Activated T-cell treated with anti-CD3 and anti-CD28 coated beads, Interleukin-2, amount 50 U/mL, for 24 hours (primary cell): ENCODE measurements around the gene COL4A1.

ENCODE experiments used
- DNase-seq: peaks from one replicate; pipeline ENCODE4 v3.0.0-alpha.2; 2020
- H3K27ac Mint-ChIP-seq: 2 replicates; pipeline ENCODE4 v1.8.0; 2020; ENCODE audit warnings: mild to moderate bottlenecking, mixed read lengths
- H3K27me3 Mint-ChIP-seq: 2 replicates; pipeline ENCODE4 v1.8.0; 2020; ENCODE audit warnings: mixed read lengths
- H3K36me3 Mint-ChIP-seq: 2 replicates; pipeline ENCODE4 v1.8.0; 2020; ENCODE audit warnings: low read depth, mixed read lengths
- H3K4me1 Mint-ChIP-seq: 2 replicates; pipeline ENCODE4 v1.8.0; 2020; ENCODE audit warnings: low read depth, mixed read lengths
- H3K4me3 Mint-ChIP-seq: 2 replicates; pipeline ENCODE4 v1.8.0; 2020; ENCODE audit warnings: mild to moderate bottlenecking, moderate library complexity, mixed read lengths
- H3K9me3 Mint-ChIP-seq: 2 replicates; pipeline ENCODE4 v1.8.0; 2020; ENCODE audit warnings: mixed read lengths

Gene COL4A1

DNA sequence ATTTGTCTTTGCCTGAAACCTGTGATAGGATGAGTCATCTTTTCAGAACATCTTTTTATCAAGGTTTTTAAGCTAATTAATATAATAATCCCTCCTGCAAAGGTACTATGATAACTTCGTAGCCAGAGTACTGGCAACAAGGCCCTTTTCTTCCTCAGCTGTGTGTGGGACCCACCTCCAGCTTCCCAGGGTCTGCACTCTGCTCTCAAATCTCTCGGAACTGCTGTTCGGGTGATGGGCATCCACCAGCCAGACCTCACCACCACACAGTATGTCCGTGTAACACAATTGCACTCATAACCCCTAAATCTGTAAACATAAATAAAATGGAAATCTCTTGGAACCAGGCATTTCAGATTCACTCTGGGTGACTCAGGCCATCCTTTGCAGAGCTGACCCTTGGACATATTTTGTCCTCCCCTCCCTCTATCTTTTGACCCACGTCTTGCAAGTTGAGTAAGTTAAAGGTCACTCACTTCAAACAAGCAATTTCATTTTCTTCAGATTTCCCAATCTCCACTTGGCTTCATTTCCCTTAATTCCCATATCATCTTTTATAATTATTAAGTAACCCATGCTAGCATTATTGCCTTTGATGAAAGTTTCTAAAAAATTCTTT, 29.5 kb downstream of the COL4A1 start:
- peaks cover 5% of the 10 kb centered on the region for H3K4me1 Mint-ChIP-seq
- H3K27ac Mint-ChIP-seq: no peak overlapping the region
- H3K36me3 Mint-ChIP-seq: no peaks in the 10 kb centered on the region
- DNase-seq: no peak
- H3K4me3 Mint-ChIP-seq: no peak overlapping the region
- no peaks in the 10 kb centered on the region for H3K9me3 Mint-ChIP-seq
- peaks cover 25% of the 10 kb centered on the region for H3K27me3 Mint-ChIP-seq

DNA sequence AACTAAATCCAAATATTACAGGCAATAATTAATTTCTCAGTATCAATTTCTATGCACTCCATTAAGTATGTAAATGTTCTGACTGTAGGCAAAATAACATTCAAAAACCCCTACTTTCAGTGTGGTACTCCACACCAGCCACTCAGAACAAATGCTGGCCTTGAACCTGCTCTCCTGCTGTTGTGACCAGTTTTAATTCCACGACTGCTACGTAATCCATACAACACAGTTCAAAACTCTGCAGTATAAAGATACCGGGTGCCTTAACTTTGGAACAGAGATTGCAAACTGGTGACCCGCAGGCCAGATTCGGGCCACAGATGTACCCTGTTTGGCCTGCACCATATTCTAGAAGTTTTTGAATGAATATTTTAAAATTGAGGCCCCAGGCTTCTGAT, 30.4 kb downstream of the COL4A1 start:
- Mint-ChIP-seq H3K27me3 (peaks cover 20% of the 10 kb centered on the region), H3K9me3 (no peaks in the 10 kb centered on the region), H3K4me1 (peaks cover 5% of the 10 kb centered on the region), H3K27ac (no peak overlapping the region), H3K4me3 (no peak overlapping the region), H3K36me3 (no peaks in the 10 kb centered on the region)
- no peak for DNase-seq

GRCh38 chr13:110275931-110276552, 30.9 kb downstream of the COL4A1 start:
- Mint-ChIP-seq H3K36me3 (no peaks in the 10 kb centered on the region), H3K4me3 (no peak overlapping the region), H3K4me1 (peaks cover 5% of the 10 kb centered on the region), H3K9me3 (no peaks in the 10 kb centered on the region), H3K27ac (no peak overlapping the region), H3K27me3 (peaks cover 21% of the 10 kb centered on the region)
- no peak for DNase-seq

DNA sequence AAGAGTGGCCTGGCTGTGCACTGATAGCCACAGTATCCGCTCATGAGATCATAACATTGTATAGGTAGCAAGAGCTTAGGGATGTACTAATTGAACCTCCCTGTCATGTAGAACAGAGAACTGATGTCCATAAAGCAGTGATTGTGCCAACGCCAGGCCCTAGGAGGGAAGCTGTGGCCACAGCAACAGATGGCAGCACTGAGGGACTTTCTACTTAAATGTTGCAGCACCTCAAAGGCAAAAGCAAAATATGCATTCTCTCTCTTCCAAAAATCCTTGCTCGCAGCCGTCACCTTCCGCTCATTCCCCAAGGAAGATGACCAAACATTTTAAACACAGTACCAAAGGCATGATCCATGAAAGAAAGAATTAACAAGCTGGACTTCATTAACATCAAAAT, 32.3 kb downstream of the COL4A1 start:
- Mint-ChIP-seq H3K4me3 (no peak overlapping the region), H3K9me3 (no peaks in the 10 kb centered on the region), H3K36me3 (no peaks in the 10 kb centered on the region), H3K4me1 (no peaks in the 10 kb centered on the region), H3K27ac (no peak overlapping the region), H3K27me3 (peaks cover 18% of the 10 kb centered on the region)
- DNase-seq: no peak

- H3K9me3 Mint-ChIP-seq: no peaks in the 10 kb centered on the region
- H3K4me3 Mint-ChIP-seq: no peak overlapping the region
- no peaks in the 10 kb centered on the region for H3K36me3 Mint-ChIP-seq
- H3K27ac Mint-ChIP-seq: no peak overlapping the region
- H3K4me1 Mint-ChIP-seq: no peaks in the 10 kb centered on the region
- H3K27me3 Mint-ChIP-seq: peaks cover 12% of the 10 kb centered on the region
- no peak for DNase-seq
Measured at GRCh38 chr13:110273254-110273653, 33.7 kb downstream of the COL4A1 start.

GRCh38 chr13:110272651-110273050, 34.3 kb downstream of the COL4A1 start:
- Mint-ChIP-seq H3K27me3 (peaks cover 12% of the 10 kb centered on the region), H3K4me1 (no peaks in the 10 kb centered on the region), H3K9me3 (no peaks in the 10 kb centered on the region), H3K27ac (no peak overlapping the region), H3K36me3 (no peaks in the 10 kb centered on the region), H3K4me3 (no peak overlapping the region)
- DNase-seq: no peak

DNA sequence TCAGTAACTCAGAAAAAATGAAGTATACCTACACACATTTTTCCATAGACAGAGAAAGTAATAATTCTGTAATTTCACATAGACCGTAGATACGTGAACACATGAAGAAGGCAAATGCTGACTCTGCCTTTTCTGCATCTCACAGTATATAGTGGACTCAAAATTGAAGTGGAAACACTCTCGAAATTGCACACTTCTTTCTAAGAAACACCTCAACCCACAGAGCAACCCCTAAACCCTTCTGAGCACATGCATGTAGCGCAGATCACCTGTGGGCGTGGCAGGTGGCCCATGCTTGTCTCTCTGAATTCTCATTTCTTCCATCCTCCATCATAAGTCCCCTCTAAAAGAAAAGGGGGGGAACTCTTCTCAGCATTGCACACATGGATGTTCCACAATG, 34.7 kb downstream of the COL4A1 start:
- no peak for DNase-seq
- no peaks in the 10 kb centered on the region for H3K9me3 Mint-ChIP-seq

GRCh38 chr13:110271313-110271712, 35.6 kb downstream of the COL4A1 start:
- H3K4me3 Mint-ChIP-seq: no peak overlapping the region
- no peaks in the 10 kb centered on the region for H3K4me1 Mint-ChIP-seq
- no peak overlapping the region for H3K27ac Mint-ChIP-seq
- no peak for DNase-seq
- H3K9me3 Mint-ChIP-seq: no peaks in the 10 kb centered on the region
- no peaks in the 10 kb centered on the region for H3K36me3 Mint-ChIP-seq
- H3K27me3 Mint-ChIP-seq: peaks cover 15% of the 10 kb centered on the region

More for the DNA sequence above, 34.7 kb downstream of the COL4A1 start:
- no peaks in the 10 kb centered on the region for H3K4me1 Mint-ChIP-seq
- peaks cover 12% of the 10 kb centered on the region for H3K27me3 Mint-ChIP-seq
- H3K4me3 Mint-ChIP-seq: no peak overlapping the region
- no peaks in the 10 kb centered on the region for H3K36me3 Mint-ChIP-seq
- no peak overlapping the region for H3K27ac Mint-ChIP-seq

GRCh38 chr13:110270507-110270906, 36.5 kb downstream of the COL4A1 start:
- Mint-ChIP-seq H3K27ac (no peak overlapping the region), H3K27me3 (peaks cover 16% of the 10 kb centered on the region), H3K9me3 (no peaks in the 10 kb centered on the region), H3K4me3 (no peak overlapping the region), H3K4me1 (no peaks in the 10 kb centered on the region), H3K36me3 (no peaks in the 10 kb centered on the region)
- no peak for DNase-seq

DNA sequence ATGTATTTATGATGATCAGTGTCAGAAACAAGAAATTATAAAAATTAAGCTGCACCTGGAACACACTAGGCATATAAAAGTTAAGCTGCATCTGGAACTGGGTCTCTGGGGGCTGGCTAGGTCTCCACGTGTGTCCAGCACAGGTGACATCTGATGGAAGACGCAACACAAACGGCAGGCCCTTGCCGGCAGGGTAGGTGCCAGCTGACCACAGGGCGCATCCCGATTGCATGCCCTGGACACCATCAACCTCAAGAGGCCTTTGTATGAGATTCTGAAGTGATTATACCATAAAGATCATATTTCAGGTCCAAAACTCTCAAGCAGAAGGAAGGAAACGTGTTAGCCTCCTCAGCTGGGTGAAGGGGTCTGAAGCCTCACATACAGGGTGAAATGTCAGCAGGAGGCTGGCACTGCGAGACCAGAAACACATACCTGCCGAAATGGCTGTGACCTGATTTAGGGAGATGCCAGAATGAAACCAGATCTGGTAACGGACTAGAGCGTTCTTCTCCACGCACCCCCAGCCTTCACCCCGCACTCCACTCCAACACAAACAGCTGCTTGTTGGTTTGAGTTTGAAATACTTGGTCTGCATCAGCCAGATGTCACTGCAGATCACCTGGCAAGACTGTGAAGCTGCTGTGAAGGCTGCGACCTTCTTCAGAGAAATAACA, 37.3 kb downstream of the COL4A1 start:
- H3K4me3 Mint-ChIP-seq: no peak overlapping the region
- H3K27me3 Mint-ChIP-seq: peaks cover 23% of the 10 kb centered on the region
- no peaks in the 10 kb centered on the region for H3K9me3 Mint-ChIP-seq
- no peak overlapping the region for H3K27ac Mint-ChIP-seq
- H3K36me3 Mint-ChIP-seq: no peaks in the 10 kb centered on the region
- no peaks in the 10 kb centered on the region for H3K4me1 Mint-ChIP-seq
- DNase-seq: no peak

- H3K27ac Mint-ChIP-seq: no peak overlapping the region
- peaks cover 26% of the 10 kb centered on the region for H3K27me3 Mint-ChIP-seq
- no peak overlapping the region for H3K4me3 Mint-ChIP-seq
- H3K9me3 Mint-ChIP-seq: no peaks in the 10 kb centered on the region
- H3K4me1 Mint-ChIP-seq: no peaks in the 10 kb centered on the region
- no peak for DNase-seq
- no peaks in the 10 kb centered on the region for H3K36me3 Mint-ChIP-seq
Measured at GRCh38 chr13:110268576-110269185, 38.3 kb downstream of the COL4A1 start.

DNA sequence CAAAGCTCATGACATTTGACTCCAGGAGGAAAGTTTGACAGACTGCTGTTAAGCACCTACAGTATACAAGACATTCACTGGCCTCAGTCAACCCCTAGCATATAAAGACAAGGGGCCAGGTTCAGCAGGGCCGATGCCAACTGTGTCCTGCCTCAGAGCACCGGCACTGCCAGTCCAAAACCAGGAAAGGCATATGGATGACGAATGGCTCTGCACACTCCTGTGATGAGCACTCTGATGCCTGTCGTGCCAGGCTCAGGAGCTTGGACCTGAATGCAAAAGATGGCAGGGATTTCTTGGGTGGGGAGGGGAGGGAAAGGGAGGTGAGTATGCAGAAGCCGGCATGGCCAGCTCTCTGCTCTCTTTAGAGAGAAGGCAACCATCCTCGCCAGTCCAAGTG, 38.9 kb downstream of the COL4A1 start:
- no peaks in the 10 kb centered on the region for H3K36me3 Mint-ChIP-seq
- H3K4me1 Mint-ChIP-seq: no peaks in the 10 kb centered on the region
- peaks cover 27% of the 10 kb centered on the region for H3K27me3 Mint-ChIP-seq
- no peak overlapping the region for H3K27ac Mint-ChIP-seq
- no peak for DNase-seq
- H3K9me3 Mint-ChIP-seq: no peaks in the 10 kb centered on the region
- H3K4me3 Mint-ChIP-seq: no peak overlapping the region

GRCh38 chr13:110266983-110267382, 40.0 kb downstream of the COL4A1 start:
- DNase-seq: no peak
- no peak overlapping the region for H3K4me3 Mint-ChIP-seq
- no peaks in the 10 kb centered on the region for H3K9me3 Mint-ChIP-seq
- no peak overlapping the region for H3K27ac Mint-ChIP-seq
- H3K36me3 Mint-ChIP-seq: no peaks in the 10 kb centered on the region
- peaks cover 35% of the 10 kb centered on the region for H3K27me3 Mint-ChIP-seq
- H3K4me1 Mint-ChIP-seq: no peaks in the 10 kb centered on the region

DNA sequence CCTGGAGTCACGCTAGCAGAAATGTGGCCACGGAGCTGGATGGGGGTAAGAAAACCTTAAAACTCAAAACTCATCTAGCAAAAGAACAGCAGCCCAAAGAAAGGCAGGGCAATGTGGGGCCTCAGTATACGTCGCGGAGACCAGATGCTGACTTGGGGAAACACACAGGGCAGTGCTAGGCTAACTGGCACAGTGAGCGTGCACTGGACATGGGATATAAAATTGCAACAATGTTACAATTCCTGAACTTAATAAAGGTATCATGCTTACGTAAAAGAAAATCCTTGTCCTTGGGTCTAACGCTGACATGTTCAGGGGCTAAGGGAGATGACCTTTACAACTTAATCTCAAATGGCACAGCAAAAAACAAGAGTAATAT, 40.5 kb downstream of the COL4A1 start:
- Mint-ChIP-seq H3K9me3 (no peaks in the 10 kb centered on the region), H3K36me3 (no peaks in the 10 kb centered on the region), H3K27me3 (peaks cover 40% of the 10 kb centered on the region), H3K27ac (no peak overlapping the region), H3K4me3 (no peak overlapping the region), H3K4me1 (no peaks in the 10 kb centered on the region)
- no peak for DNase-seq
